Cardiac fibroblast (primary cell): Measurements from ENCODE around the gene SGCA.
A peak's percentile ranks its signal among the peaks of the same experiment; 100 is the strongest.

Source experiments
- DNase-seq, 2 donors: peaks; one replicate each; pipeline versions ENCODE4 v3.0.0 to v3.0.0-alpha.2; 2010; ENCODE audit warnings: low read depth in 2 of 2
- H3K4me3 ChIP-seq, 2 donors: replicated peaks in 1 of 2; 1 replicate in 1 of 2; 2 replicates in 1 of 2; pipeline ENCODE4 v1.5.1; 2011; ENCODE audit warnings: low read depth in 2 of 2, low read length in 2 of 2, mild to moderate bottlenecking in 2 of 2, moderate library complexity in 1 of 2
- CTCF ChIP-seq: IDR thresholded peaks from one replicate; pipeline ENCODE4 v1.5.1; 2011; ENCODE audit warnings: low read depth, mild to moderate bottlenecking, low read length, inconsistent platforms

The SGCA gene

GRCh38 chr17:50155115-50155819 is 10.5 kb upstream of the SGCA start:
- DNase-seq, result peak; percentile 49 to 87
- TF ChIP-seq CTCF, result no peak
- no peak overlapping the region for H3K4me3 ChIP-seq

GRCh38 chr17:50157891-50158290 is 7.9 kb upstream of the SGCA start:
- no peak for TF ChIP-seq CTCF
- DNase-seq, result no peak
- no peak overlapping the region for H3K4me3 ChIP-seq

- DNase-seq, result peak; percentile 89 to 93
- peak overlapping the region; percentile 56 to 72 for H3K4me3 ChIP-seq
- peak; percentile 88 for TF ChIP-seq CTCF
Measured at GRCh38 chr17:50161023-50161910, 4.5 kb upstream of the SGCA start.

GRCh38 chr17:50161911-50162288 is 3.9 kb upstream of the SGCA start:
- no peak for TF ChIP-seq CTCF
- DNase-seq, result no peak
- no peak overlapping the region for H3K4me3 ChIP-seq

- no peak for DNase-seq
- H3K4me3 ChIP-seq, result no peak overlapping the region
- TF ChIP-seq CTCF, result no peak
Measured at GRCh38 chr17:50162466-50163254, 3.1 kb upstream of the SGCA start.

GRCh38 chr17:50163843-50164696 is 1.7 kb upstream of the SGCA start:
- no peak for DNase-seq
- TF ChIP-seq CTCF, result no peak
- no peak overlapping the region for H3K4me3 ChIP-seq
